Measurements from ENCODE around the gene NTN1.

NTN1 gene

DNA sequence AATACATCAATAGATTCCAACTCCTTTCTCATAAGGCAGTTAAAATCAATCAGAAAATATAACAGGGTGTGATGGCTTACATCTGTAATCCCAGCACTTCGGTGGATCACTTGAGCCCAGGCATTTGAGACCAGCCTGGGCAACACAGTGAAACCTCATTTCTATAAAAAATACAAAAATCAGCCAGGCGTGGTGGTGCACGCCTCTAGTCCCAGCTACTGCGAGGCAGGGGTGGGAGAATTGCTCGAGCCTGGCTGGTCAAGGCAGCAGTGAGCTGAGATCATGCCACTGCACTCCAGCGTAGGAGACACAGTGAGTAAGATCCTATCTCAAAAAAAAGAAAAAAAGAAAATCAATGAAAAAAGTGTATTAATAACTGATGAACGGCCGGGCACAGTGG is 258.6 kb downstream of the NTN1 start:
- DNase-seq (ENCODE audit: low spot score), result no peak

DNA sequence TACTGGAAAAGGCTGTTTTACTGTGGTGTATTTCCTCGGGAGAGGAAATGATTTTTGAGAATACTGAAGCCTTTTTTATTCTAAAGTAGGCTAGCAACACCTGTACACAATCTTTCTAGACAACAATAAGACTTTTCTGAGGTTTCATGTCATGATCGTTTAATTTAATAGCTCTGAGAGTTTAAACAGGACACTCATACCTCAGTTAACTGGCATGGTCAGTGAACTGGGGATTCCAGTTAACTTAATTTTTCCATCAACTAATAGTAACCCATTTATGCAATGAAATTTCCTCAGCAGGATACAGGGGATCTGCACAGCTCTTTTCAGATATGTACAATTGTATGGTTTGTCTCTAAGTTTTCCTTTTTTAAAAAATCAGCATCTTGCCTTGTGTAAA is 262.6 kb downstream of the NTN1 start:
- no peak for DNase-seq (ENCODE audit: low spot score)

DNA sequence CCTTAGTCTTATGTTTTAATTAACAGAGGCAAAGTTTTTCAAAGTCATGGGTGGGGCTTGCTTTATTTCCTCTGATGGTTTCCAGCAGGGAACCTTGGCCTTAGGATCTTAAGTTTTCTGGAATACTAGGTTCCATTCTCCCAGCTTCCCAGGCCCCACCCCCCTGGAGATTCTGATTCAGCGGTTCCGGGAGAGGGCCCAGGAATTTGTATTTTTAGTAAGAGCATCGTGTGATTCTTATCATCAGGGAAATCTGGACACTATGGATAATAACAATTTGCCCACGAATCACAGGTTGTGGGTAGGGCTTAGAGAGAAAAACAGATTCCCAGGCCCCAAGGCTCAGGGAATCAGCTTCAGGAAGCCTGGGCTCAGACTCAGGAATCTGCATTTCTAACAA is 263.6 kb downstream of the NTN1 start:
- no peak for DNase-seq (ENCODE audit: low spot score)

DNA sequence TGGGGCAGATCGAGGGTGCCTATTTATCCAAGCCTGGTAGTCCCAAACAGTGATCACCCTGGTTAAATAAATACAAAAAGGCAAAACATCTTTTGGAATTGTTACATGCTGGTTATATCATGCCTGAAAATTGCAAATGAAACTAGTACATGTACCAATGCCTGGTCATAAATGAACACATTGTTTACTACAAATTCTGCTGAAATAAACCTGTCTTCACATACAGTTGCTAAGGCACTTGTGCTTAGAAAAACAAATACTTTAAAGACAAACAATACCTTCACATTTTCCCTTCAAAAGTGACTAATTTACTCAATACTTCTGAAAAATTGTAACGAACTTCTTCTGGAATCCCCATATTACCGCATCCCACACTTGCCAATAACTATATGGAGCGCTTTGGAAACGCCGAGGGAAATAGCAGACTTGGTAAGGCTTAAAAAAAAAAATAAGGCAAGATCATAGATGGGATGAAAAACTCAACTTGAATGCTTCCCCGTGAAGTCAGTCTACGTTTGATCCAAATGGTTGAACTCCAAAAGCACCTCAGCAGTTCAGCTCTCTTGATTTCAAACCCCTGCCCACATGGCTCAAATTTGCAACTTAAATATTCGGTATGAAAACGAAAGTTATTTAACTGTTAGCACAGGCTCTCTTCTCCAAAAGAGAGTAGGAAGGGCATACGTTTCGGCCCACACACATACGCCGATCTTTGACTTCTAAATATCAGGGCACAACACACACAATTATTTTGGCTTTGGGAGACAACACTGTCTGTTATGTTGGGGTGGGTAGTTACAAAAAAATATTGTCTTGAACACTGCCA is 264.5 kb downstream of the NTN1 start:
- no peak for DNase-seq (ENCODE audit: low spot score)

DNA sequence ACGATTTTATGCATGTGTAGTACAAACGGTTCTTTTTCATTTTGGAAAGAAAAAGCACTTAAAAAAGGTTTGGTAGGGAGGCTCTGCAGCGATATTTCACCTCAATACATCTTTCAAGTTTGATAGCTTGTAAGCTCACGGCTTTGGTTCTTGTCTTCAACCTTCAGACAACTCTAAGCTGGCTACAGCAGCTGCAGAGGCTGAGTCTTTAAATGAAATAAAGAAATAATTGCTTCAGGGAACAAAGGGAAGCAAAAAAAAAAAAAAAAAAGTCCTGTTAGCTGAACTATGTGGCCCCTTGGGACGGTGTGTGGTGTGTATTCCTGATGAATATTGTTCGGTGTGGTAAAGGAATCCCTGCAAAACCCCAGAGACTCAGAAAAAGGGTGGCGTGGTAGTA is 265.1 kb downstream of the NTN1 start:
- DNase-seq (ENCODE audit: low spot score), result no peak

DNA sequence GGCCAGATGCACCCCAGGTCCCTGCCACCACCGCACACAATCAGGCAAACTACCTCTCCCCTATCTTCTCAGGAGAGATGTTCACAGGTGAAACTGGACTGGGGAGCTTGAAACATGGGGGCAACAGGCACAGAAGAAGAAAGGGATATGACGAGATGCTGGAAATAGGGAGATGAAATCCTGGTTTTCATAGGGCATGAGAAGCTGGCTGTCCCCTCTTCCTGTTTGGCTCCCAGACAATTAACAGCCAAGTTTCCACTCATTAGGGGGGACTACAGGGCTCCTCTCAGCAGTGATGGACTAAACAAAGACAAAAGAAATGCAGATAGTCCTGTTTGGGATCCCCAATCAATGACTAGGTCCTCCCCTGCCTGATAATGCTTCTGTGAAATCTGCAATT is 266.0 kb downstream of the NTN1 start:
- DNase-seq (ENCODE audit: low spot score), result no peak

DNA sequence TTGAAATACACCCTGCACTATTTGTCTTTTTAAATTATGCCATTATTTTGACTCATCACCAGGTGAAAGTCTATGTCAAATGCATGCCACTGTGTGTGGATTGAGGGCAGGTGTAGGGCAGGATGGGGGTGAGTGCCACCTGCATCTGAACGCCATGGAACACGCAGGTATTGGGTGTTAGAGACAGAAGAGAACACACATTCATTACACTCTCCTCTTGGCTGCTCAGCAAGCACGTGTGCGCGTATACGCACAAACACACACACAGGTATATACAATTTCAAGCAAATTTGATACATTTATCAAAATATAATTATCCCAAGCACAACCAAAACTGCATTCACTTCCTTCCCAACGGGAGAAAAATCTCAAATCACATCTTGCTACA is 268.9 kb downstream of the NTN1 start:
- no peak for DNase-seq (ENCODE audit: low spot score)

DNA sequence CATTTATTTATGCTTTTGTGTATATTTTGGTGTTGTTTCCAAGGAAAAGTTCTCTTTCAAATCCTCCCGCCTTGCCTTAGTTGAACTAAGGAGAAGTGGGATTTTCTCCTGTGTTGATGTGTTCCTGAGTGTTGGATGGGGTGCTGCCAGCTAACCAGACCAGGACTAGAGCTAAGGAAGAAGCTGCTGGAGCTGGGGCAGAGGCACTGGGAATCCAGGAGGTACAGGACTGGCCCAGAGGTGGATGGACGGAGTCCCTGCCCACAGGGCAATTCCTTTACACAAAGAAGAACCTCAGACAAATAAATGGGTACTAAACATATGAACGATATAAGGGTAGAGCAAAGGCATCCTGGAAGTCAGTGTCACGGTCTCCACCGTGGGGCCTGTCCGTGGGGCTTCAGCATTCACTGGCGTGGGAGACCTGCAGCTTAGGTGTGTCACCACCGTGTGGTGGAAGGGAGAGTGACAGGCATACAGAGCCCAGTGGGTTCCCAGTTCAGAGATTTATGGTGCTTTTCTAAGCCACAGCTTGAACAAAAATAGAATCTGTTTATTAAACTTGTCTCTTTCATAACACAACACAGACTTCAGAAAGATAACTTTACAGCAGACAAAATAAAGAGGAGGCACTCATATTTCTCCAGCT is 270.7 kb downstream of the NTN1 start:
- peak; percentile 46 for DNase-seq (ENCODE audit: low spot score)

DNA sequence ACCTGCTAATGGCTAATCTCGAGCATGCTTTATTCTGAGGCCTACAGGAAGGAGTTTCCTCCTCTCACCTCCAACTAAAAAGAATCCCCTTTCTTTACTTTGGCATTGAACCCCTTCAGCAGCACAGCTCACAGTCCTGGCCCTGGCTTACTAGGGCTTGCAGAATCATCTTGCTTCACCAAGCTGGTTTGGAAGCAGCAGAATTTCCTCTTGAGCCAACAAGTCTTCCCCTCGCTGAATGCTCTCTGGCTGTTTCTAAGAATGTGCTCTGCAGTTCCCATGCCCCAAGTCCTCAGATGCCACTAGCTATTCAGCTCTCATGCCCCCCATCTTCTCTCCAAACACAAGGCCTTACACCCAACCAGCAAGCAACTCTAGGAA is 271.2 kb downstream of the NTN1 start:
- DNase-seq (ENCODE audit: low spot score), result no peak

Data from hepatic stellate cell (primary cell).